Measurements from ENCODE around the gene IFNL1. TPM values are rescaled to one million over a fixed set of nuclear protein-coding genes. Genes with fewer than 3 reads are reported as not detected.
A peak's percentile ranks its signal among the peaks of the same experiment; 100 is the strongest.

IFNL1 gene
- total RNA-seq, 1 experiment from 2014 or later, result not detected

- CTCF ChIA-PET, result interaction anchor here (0.6 to 2.4 kb wide), 27 partner anchors 9 to 366 kb away, joined by 3 to 13 read pairs (median 6); partner anchors contain the start of genes MED29, PAF1 and RPS16
- peak; percentile 96 for ATAC-seq
- H3K27ac Mint-ChIP-seq, result peak within 1 kb of the TSS; percentile 87
- TF ChIP-seq STAT6 (CRISPR knock-in tag; conservative IDR thresholded peaks at IDR 0.05; ENCODE audit: low read depth), result no peak
- TF ChIP-seq E2F4 (CRISPR knock-in tag; IDR thresholded peaks at IDR 0.05; ENCODE audit: borderline replicate concordance, low read depth), result no peak
- no peak for TF ChIP-seq ZNF121 (CRISPR knock-in tag; IDR thresholded peaks at IDR 0.05)
- TF ChIP-seq MLX (CRISPR knock-in tag; IDR thresholded peaks at IDR 0.05), result no peak
- no peak for TF ChIP-seq ZNF671 (CRISPR knock-in tag; IDR thresholded peaks at IDR 0.05)
- no peak for TF ChIP-seq ZNF219 (CRISPR knock-in tag; IDR thresholded peaks at IDR 0.05; ENCODE audit: borderline replicate concordance)
- no peak for TF ChIP-seq ZNF232 (CRISPR knock-in tag; IDR thresholded peaks at IDR 0.05)
- TF ChIP-seq JAZF1 (CRISPR knock-in tag; IDR thresholded peaks at IDR 0.05), result no peak
- no peak for TF ChIP-seq ZBTB21 (CRISPR knock-in tag; IDR thresholded peaks at IDR 0.05; ENCODE audit: borderline replicate concordance)
- no peak for TF ChIP-seq RELA (CRISPR knock-in tag; IDR thresholded peaks at IDR 0.05; ENCODE audit: borderline replicate concordance)
- peak; percentile 93 for TF ChIP-seq NFYB (CRISPR knock-in tag; conservative IDR thresholded peaks at IDR 0.05; ENCODE audit: low read depth)
- TF ChIP-seq JUN (CRISPR knock-in tag; IDR thresholded peaks at IDR 0.05), result no peak
- no peak for TF ChIP-seq IRF1 (CRISPR knock-in tag; IDR thresholded peaks at IDR 0.05)
- TF ChIP-seq NFATC4 (CRISPR knock-in tag; IDR thresholded peaks at IDR 0.05), result no peak
- TF ChIP-seq FOXP1 (CRISPR knock-in tag; IDR thresholded peaks at IDR 0.05; ENCODE audit: borderline replicate concordance), result peak; percentile 69
- TF ChIP-seq TP53 (CRISPR knock-in tag; IDR thresholded peaks at IDR 0.05), result no peak
- TF ChIP-seq AR (CRISPR knock-in tag; IDR thresholded peaks at IDR 0.05), result no peak
- no peak for TF ChIP-seq NR3C1 (CRISPR knock-in tag; conservative IDR thresholded peaks at IDR 0.05; ENCODE audit: low read depth)
- 0 out of 2 replicates have a peak, but pooled peaks have one; percentile 76 for TF ChIP-seq HMGXB4 (CRISPR knock-in tag; IDR thresholded peaks at IDR 0.05)
- 0 out of 2 replicates have a peak, but pooled peaks have one; percentile 48 for TF ChIP-seq ZBTB43 (CRISPR knock-in tag; IDR thresholded peaks at IDR 0.05)
- TF ChIP-seq CBFB (CRISPR knock-in tag; IDR thresholded peaks at IDR 0.05; ENCODE audit: low read depth), result no peak
- TF ChIP-seq ERG (CRISPR knock-in tag; IDR thresholded peaks at IDR 0.05), result no peak
- TF ChIP-seq IRF2 (CRISPR knock-in tag; IDR thresholded peaks at IDR 0.05; ENCODE audit: borderline replicate concordance, low read depth), result no peak
- peak; percentile 67 for TF ChIP-seq TEAD1 (CRISPR knock-in tag; IDR thresholded peaks at IDR 0.05)
Measured at GRCh38 chr19:39341719-39342604, 45.8 kb downstream of the IFNL1 start, which contains the start of gene SAMD4B. Gene SAMD4B (plus strand): TSS chr19:39342421. CDS start chr19:39356894, 14,473 bp downstream.

More at GRCh38 chr19:39341719-39342604, 45.8 kb downstream of the IFNL1 start, which contains the start of gene SAMD4B:
- peak within 1 kb of the TSS; percentile 94 for H3K4me3 Mint-ChIP-seq
- no peaks in the 10 kb centered on the region for H3K9me3 Mint-ChIP-seq
- POLR2A ChIA-PET, result interaction anchor here (0.5 to 1.4 kb wide), 3 partner anchors 49 to 170 kb away, joined by 3 to 5 read pairs (median 4); partner anchors contain the start of genes MED29, PAF1 and RPS16
- peaks cover 24% of the 10 kb centered on the region for H3K4me1 Mint-ChIP-seq
- DNase-seq (ENCODE audit: low spot score), result peak; percentile 99
- H3K27me3 Mint-ChIP-seq (ENCODE audit: low read depth), result peaks cover 13% of the 10 kb centered on the region
- peaks cover 8% of the 10 kb centered on the region for H3K36me3 Mint-ChIP-seq

Data from WTC11 (cell line).